ENCODE results near the gene RMP24.
A peak's percentile ranks its signal among the peaks of the same experiment; 100 is the strongest.
"Not testable (repeated sequence)": the region's sequence is repeated elsewhere in the genome, so short reads cannot be mapped to it uniquely, and the experiment has no call there.

RMP24 gene

DNA sequence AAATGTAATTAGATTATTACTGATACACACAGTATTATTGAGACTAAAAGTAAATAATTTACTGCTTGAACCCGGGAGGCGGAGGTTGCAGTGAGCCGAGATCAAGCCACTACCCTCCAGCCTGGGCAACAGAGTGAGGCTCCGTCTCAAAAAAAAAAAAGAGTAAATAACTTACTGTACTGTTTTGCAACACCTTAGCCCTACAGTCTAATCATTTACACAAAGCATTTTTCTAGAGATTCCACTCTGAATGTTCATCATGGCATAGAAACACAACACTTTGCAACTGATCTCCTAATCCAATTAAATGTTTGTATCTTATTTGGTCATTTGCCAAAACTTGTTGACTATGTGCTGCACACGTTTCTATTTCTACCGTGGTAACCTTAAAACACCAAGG lies 23.4 kb upstream of the RMP24 start:
- no peak for DNase-seq
- Histone ChIP-seq H3K27ac (ENCODE audit: insufficient read depth, low read length, poor library complexity, severe bottlenecking) (no peak overlapping the region), H3K27me3 (ENCODE audit: control insufficient read depth, insufficient read depth, low read length) (no peaks in the 10 kb centered on the region), H3K9me3 (ENCODE audit: control insufficient read depth in 2 of 2, low read length in 2 of 2) (no peaks in the 10 kb centered on the region), H3K36me3 (ENCODE audit: control insufficient read depth, insufficient read depth, low read length) (no peaks in the 10 kb centered on the region), H3K4me3 (ENCODE audit: low read depth, low read length) (no peak overlapping the region), H3K4me1 (ENCODE audit: control insufficient read depth, insufficient read depth, low read length, poor library complexity, severe bottlenecking) (peaks cover 6% of the 10 kb centered on the region)
- H3K36me3 Mint-ChIP-seq = no peaks in the 10 kb centered on the region
- peaks cover 0 to 6% (median 5%) of the 10 kb centered on the region in 4 donors for H3K4me1 Mint-ChIP-seq
- no peak overlapping the region for H3K4me3 Mint-ChIP-seq
- ATAC-seq (ENCODE audit: low read depth in 2 of 2) = no peak
- H3K9me3 Mint-ChIP-seq = no peaks in the 10 kb centered on the region
- H3K27ac Mint-ChIP-seq = no peak overlapping the region
- peaks cover 34% of the 10 kb centered on the region for H3K27me3 Mint-ChIP-seq

DNA sequence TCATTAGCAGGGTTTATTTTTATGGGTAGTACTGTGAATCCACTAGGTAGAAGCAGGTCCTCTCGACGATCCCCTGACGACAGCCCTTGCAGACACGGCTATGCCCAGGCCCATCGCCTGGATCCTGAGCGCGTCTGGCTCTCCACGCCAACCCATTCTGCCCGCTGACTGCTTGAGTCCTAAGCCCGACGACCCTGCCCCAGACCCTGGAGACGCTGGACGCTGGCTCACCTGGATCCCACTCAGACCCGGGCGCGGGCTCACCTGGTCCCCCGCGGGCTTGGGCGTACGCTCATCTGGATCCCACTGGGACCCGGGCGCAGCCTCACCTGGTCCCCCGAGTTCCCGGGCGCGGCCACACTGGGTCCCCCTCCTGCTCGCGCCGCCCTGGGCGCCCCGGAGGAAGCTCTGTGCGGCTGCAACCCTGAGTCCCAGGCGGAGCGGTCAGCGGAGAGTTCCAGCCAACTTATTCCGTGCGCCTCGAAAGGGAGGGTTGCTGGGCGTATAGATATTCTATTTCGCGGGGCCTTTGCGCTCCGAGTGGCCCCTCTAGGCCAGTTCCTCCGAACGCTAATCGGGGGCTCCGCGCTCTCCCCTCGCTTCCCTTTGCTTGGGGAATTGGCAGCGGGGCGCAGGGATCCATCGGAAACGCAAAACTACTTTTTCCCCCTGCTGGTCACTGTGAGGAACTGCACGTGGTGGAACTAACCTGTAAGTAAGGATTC lies 22.4 kb upstream of the RMP24 start:
- no peak overlapping the region for H3K4me3 ChIP-seq (ENCODE audit: low read depth, low read length)
- Mint-ChIP-seq H3K4me3 (peak overlapping the region; percentile 64 to 88 (median 86)), H3K4me1 (peaks cover 0 to 10% (median 6%) of the 10 kb centered on the region in 4 donors), H3K36me3 (no peaks in the 10 kb centered on the region), H3K27me3 (peaks cover 39% of the 10 kb centered on the region), H3K9me3 (no peaks in the 10 kb centered on the region), H3K27ac (no peak overlapping the region)
- no peaks in the 10 kb centered on the region for H3K9me3 ChIP-seq (ENCODE audit: control insufficient read depth in 2 of 2, low read length in 2 of 2)
- peaks cover 6% of the 10 kb centered on the region for H3K4me1 ChIP-seq (ENCODE audit: control insufficient read depth, insufficient read depth, low read length, poor library complexity, severe bottlenecking)
- ATAC-seq (ENCODE audit: low read depth in 2 of 2) = peak; percentile 58 to 73
- DNase-seq = peak; percentile 41 to 65 (median 62)
- no peak overlapping the region for H3K27ac ChIP-seq (ENCODE audit: insufficient read depth, low read length, poor library complexity, severe bottlenecking)
- H3K27me3 ChIP-seq (ENCODE audit: control insufficient read depth, insufficient read depth, low read length) = no peaks in the 10 kb centered on the region
- H3K36me3 ChIP-seq (ENCODE audit: control insufficient read depth, insufficient read depth, low read length) = no peaks in the 10 kb centered on the region

DNA sequence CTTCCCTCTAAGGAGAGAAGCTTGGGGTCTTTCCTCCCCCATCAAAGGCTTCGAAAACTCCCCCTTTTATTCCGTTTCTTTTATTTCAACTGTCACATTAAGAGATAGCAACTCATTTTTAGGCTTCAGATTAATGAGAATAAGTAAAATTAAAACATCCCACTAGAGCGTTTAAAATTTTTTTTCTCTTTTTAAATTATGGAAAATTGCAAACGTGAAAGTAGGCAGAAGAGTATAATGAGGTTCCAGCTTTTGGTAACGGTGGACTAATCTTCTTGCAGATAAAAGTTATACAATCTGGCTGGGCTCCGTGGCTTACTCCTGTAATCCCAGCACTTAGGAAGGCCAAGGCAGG lies 21.9 kb upstream of the RMP24 start:
- Histone ChIP-seq H3K27me3 (ENCODE audit: control insufficient read depth, insufficient read depth, low read length) (peaks cover under 1% of the 10 kb centered on the region), H3K4me3 (ENCODE audit: low read depth, low read length) (no peak overlapping the region), H3K36me3 (ENCODE audit: control insufficient read depth, insufficient read depth, low read length) (no peaks in the 10 kb centered on the region), H3K4me1 (ENCODE audit: control insufficient read depth, insufficient read depth, low read length, poor library complexity, severe bottlenecking) (peaks cover 6% of the 10 kb centered on the region), H3K27ac (ENCODE audit: insufficient read depth, low read length, poor library complexity, severe bottlenecking) (no peak overlapping the region), H3K9me3 (ENCODE audit: control insufficient read depth in 2 of 2, low read length in 2 of 2) (no peaks in the 10 kb centered on the region)
- no peak for ATAC-seq (ENCODE audit: low read depth in 2 of 2)
- H3K4me3 Mint-ChIP-seq = peak overlapping the region; percentile 64 to 88 (median 86)
- no peaks in the 10 kb centered on the region for H3K36me3 Mint-ChIP-seq
- H3K4me1 Mint-ChIP-seq = peaks cover 0 to 10% (median 6%) of the 10 kb centered on the region in 4 donors
- H3K27ac Mint-ChIP-seq = no peak overlapping the region
- DNase-seq = no peak
- H3K27me3 Mint-ChIP-seq = peaks cover 38% of the 10 kb centered on the region
- H3K9me3 Mint-ChIP-seq = no peaks in the 10 kb centered on the region

DNA sequence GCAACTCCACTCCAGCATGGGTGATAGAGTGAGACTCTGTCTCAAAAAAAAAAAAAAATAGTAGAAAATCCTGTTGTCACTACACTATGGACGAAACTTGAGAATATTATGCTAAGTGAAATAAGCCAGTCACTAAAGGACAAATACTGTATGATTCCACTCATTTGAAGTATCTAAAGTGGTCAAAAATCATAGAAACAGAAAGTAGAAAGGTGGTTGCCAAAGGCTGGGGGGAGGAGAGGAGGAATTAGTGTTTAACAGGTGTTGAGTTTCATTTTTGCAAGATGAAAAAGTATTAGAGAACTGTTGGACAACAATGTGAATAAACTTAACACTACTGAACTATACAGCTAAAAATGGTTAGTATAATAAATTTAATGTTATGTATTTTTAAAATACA lies 18.8 kb upstream of the RMP24 start:
- Histone ChIP-seq H3K27me3 (ENCODE audit: control insufficient read depth, insufficient read depth, low read length) (peaks cover 12% of the 10 kb centered on the region), H3K9me3 (ENCODE audit: control insufficient read depth in 2 of 2, low read length in 2 of 2) (no peaks in the 10 kb centered on the region), H3K36me3 (ENCODE audit: control insufficient read depth, insufficient read depth, low read length) (no peaks in the 10 kb centered on the region), H3K4me3 (ENCODE audit: low read depth, low read length) (no peak overlapping the region), H3K27ac (ENCODE audit: insufficient read depth, low read length, poor library complexity, severe bottlenecking) (no peak overlapping the region), H3K4me1 (ENCODE audit: control insufficient read depth, insufficient read depth, low read length, poor library complexity, severe bottlenecking) (peaks cover 6% of the 10 kb centered on the region)
- Mint-ChIP-seq H3K4me3 (no peak overlapping the region), H3K27me3 (peaks cover 54% of the 10 kb centered on the region), H3K4me1 (peaks cover 0 to 10% (median 6%) of the 10 kb centered on the region in 4 donors), H3K9me3 (peaks cover 0 to 1% (median 0%) of the 10 kb centered on the region in 7 donors), H3K36me3 (no peaks in the 10 kb centered on the region), H3K27ac (no peak overlapping the region)
- no peak for ATAC-seq (ENCODE audit: low read depth in 2 of 2)
- no peak for DNase-seq

DNA sequence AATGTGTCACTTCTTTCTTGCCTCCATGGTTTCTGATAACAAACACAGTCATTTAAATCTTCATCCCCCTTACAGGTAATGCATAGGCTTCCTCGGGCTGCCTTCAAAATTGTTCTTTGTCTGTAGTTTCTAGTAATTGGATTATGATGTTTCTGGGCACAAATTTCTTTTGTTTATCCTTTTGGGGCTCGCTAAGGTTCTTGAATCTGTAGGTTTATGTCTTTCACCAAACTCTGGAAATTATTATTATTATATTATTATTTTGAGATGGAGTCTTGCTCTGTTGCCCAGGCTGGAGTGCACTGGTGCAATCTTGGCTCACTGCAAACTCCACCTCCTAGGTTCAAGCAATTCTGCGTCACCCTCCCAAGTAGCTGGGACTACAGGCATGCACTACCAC lies 16.3 kb upstream of the RMP24 start:
- Histone ChIP-seq H3K27me3 (ENCODE audit: control insufficient read depth, insufficient read depth, low read length) (peaks cover 15% of the 10 kb centered on the region), H3K36me3 (ENCODE audit: control insufficient read depth, insufficient read depth, low read length) (no peaks in the 10 kb centered on the region), H3K4me3 (ENCODE audit: low read depth, low read length) (no peak overlapping the region), H3K27ac (ENCODE audit: insufficient read depth, low read length, poor library complexity, severe bottlenecking) (no peak overlapping the region), H3K9me3 (ENCODE audit: control insufficient read depth in 2 of 2, low read length in 2 of 2) (peaks cover 0 to 4% of the 10 kb centered on the region in 2 experiments), H3K4me1 (ENCODE audit: control insufficient read depth, insufficient read depth, low read length, poor library complexity, severe bottlenecking) (no peaks in the 10 kb centered on the region)
- Mint-ChIP-seq H3K9me3 (peaks cover 0 to 4% (median 1%) of the 10 kb centered on the region in 7 donors), H3K4me3 (no peak overlapping the region), H3K27ac (no peak overlapping the region), H3K4me1 (peaks cover 0 to 5% (median 0%) of the 10 kb centered on the region in 4 donors), H3K36me3 (peaks cover 4% of the 10 kb centered on the region), H3K27me3 (peaks cover 47% of the 10 kb centered on the region)
- ATAC-seq (ENCODE audit: low read depth in 2 of 2) (no peak), DNase-seq (no peak)

DNA sequence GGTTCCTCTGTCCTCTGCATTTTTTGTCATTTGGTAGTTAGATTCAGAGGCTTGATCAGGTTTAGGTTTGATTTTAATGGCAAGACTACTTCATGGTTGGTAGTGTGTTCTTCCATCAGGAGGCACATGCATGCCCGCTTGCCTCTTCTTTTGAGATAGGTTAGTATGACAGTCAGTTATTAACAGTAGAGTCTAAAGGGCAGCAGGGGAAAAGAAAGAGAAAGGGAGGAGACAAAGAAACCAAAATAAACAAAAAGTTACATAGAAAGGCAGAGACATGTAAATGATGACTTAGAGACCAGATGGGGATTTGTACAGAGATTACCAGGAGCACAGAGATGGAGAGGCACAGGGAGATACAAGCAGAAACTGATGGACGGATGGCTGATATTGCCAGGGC lies 10.2 kb upstream of the RMP24 start:
- Mint-ChIP-seq H3K27me3 (peaks cover 24% of the 10 kb centered on the region), H3K4me3 (no peak overlapping the region)
- peaks cover 0 to 4% of the 10 kb centered on the region in 2 experiments for H3K9me3 ChIP-seq (ENCODE audit: control insufficient read depth in 2 of 2, low read length in 2 of 2)

DNA sequence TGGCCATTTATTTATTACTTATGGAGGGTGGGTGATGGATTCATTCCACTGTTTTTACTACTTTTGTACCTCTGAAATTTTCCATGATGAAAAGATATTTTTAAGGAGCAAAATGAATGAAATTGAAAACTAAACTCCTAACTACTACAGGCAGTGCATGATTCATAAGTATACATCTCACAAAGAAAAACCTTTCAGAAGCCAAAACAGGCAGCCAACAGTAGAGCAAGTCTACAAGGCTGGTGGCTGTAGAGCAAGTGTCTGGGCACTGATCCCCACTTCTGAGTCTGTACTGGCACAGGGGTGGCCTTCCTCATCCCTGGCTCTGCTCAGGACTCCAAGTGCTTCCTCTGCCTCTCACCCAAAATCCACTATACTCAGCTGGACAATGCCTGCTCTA lies 8.2 kb upstream of the RMP24 start:
- Mint-ChIP-seq H3K27me3 (peaks cover 9% of the 10 kb centered on the region), H3K4me1 (peaks cover 0 to 19% (median 4%) of the 10 kb centered on the region in 4 donors), H3K27ac (no peak overlapping the region), H3K4me3 (no peak overlapping the region), H3K9me3 (peaks cover 0 to 2% (median under 1%) of the 10 kb centered on the region in 7 donors), H3K36me3 (peaks cover 8% of the 10 kb centered on the region)
- no peak for DNase-seq
- peaks cover 3% of the 10 kb centered on the region for H3K27me3 ChIP-seq (ENCODE audit: control insufficient read depth, insufficient read depth, low read length)
- H3K4me3 ChIP-seq (ENCODE audit: low read depth, low read length) = no peak overlapping the region
- H3K4me1 ChIP-seq (ENCODE audit: control insufficient read depth, insufficient read depth, low read length, poor library complexity, severe bottlenecking) = no peaks in the 10 kb centered on the region
- H3K36me3 ChIP-seq (ENCODE audit: control insufficient read depth, insufficient read depth, low read length) = no peaks in the 10 kb centered on the region
- no peak for ATAC-seq (ENCODE audit: low read depth in 2 of 2)
- peaks cover 0 to 4% of the 10 kb centered on the region in 2 experiments for H3K9me3 ChIP-seq (ENCODE audit: control insufficient read depth in 2 of 2, low read length in 2 of 2)
- H3K27ac ChIP-seq (ENCODE audit: insufficient read depth, low read length, poor library complexity, severe bottlenecking) = no peak overlapping the region

More for the DNA sequence above, 10.2 kb upstream of the RMP24 start:
- no peak overlapping the region for H3K27ac ChIP-seq (ENCODE audit: insufficient read depth, low read length, poor library complexity, severe bottlenecking)
- H3K27ac Mint-ChIP-seq = no peak overlapping the region
- H3K9me3 Mint-ChIP-seq = peaks cover 0 to 4% (median 2%) of the 10 kb centered on the region in 7 donors
- ATAC-seq (ENCODE audit: low read depth in 2 of 2) = no peak
- peaks cover 0 to 4% (median 0%) of the 10 kb centered on the region in 4 donors for H3K4me1 Mint-ChIP-seq
- no peak overlapping the region for H3K4me3 ChIP-seq (ENCODE audit: low read depth, low read length)
- H3K36me3 Mint-ChIP-seq = peaks cover 11% of the 10 kb centered on the region
- H3K4me1 ChIP-seq (ENCODE audit: control insufficient read depth, insufficient read depth, low read length, poor library complexity, severe bottlenecking) = no peaks in the 10 kb centered on the region
- no peaks in the 10 kb centered on the region for H3K36me3 ChIP-seq (ENCODE audit: control insufficient read depth, insufficient read depth, low read length)
- DNase-seq = no peak
- peaks cover 10% of the 10 kb centered on the region for H3K27me3 ChIP-seq (ENCODE audit: control insufficient read depth, insufficient read depth, low read length)

DNA sequence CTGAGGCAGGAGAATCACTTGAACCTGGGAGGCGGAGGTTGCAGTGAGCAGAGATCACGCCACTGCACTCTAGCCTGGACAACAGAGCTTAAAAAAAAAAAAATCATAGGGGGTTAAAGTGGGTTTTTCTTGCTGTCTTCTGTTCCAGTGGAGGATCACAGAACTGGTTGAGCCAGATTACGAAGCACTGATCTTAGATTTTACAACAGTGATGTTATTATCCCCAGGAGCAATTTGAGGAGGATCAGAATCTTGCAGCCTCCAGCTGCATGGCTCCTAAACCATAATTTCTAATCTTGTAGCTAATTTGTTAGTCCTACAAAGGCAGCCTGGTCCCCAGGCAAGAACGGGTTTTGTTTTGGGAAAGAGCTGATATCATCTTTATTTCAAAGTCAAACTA lies 4.6 kb upstream of the RMP24 start:
- H3K9me3 ChIP-seq (ENCODE audit: control insufficient read depth in 2 of 2, low read length in 2 of 2); DNase-seq; H3K27ac ChIP-seq (ENCODE audit: insufficient read depth, low read length, poor library complexity, severe bottlenecking); H3K27me3 Mint-ChIP-seq; H3K4me3 ChIP-seq (ENCODE audit: low read depth, low read length); H3K36me3 Mint-ChIP-seq; H3K9me3 Mint-ChIP-seq; H3K27me3 ChIP-seq (ENCODE audit: control insufficient read depth, insufficient read depth, low read length); ATAC-seq (ENCODE audit: low read depth in 2 of 2); H3K36me3 ChIP-seq (ENCODE audit: control insufficient read depth, insufficient read depth, low read length): not testable (repeated sequence)
- peaks cover 15 to 45% (median 19%) of the 10 kb centered on the region in 4 donors for H3K4me1 Mint-ChIP-seq
- H3K4me3 Mint-ChIP-seq = peak overlapping the region in 2 of 4 donors; percentile 53 to 70
- H3K4me1 ChIP-seq (ENCODE audit: control insufficient read depth, insufficient read depth, low read length, poor library complexity, severe bottlenecking) = peaks cover 16% of the 10 kb centered on the region
- H3K27ac Mint-ChIP-seq = peak overlapping the region in 2 of 3 donors; percentile 72 to 79

Data from CD4-positive, CD25-positive, alpha-beta regulatory T cell (primary cell).